ENCODE data around the gene ROBO2. TPM values are rescaled to one million over a fixed set of nuclear protein-coding genes. Genes with fewer than 3 reads are reported as not detected.

The ROBO2 gene
- total and polyA plus RNA-seq, 10 of the 15 experiments (the other 5 are each of a cell fraction or from before 2014, with no cell fraction given) = 0.22 to 2.5 (median 0.81) TPM

GRCh38 chr3:77191014-77191413 lies 151.1 kb downstream of the ROBO2 start:
- Histone ChIP-seq H3K9ac (ENCODE audit: control insufficient read depth, insufficient read depth, low read length) (no peak overlapping the region), H3K27ac (ENCODE audit: control insufficient read depth, insufficient read depth) (no peak overlapping the region), H3K4me1 (ENCODE audit: control insufficient read depth, insufficient read depth, low read length) (no peaks in the 10 kb centered on the region), H3K36me3 (ENCODE audit: control insufficient read depth in 2 of 2, insufficient read depth in 2 of 2, low read length in 1 of 2) (no peaks in the 10 kb centered on the region), H3K27me3 (replicated peaks in 1 of 2; ENCODE audit: control insufficient read depth in 2 of 2, insufficient read depth in 2 of 2, low read length in 1 of 2) (no peaks in the 10 kb centered on the region), H4K20me1 (ENCODE audit: control insufficient read depth, insufficient read depth) (no peaks in the 10 kb centered on the region), H2AFZ (ENCODE audit: control insufficient read depth, low read depth, low read length) (no peak overlapping the region), H3K4me2 (ENCODE audit: control insufficient read depth, insufficient read depth) (no peak overlapping the region), H3K9me3 (replicated peaks; ENCODE audit: control insufficient read depth, insufficient read depth, low read length) (no peaks in the 10 kb centered on the region), H3K79me2 (ENCODE audit: control insufficient read depth, insufficient read depth, low read length) (no peaks in the 10 kb centered on the region), H3K4me3 (no peak overlapping the region)
- intact Hi-C loops (cut with micrococcal nuclease; ENCODE audit: unreplicated experiment) = no loop called here
- RAD21 ChIA-PET (ENCODE audit: unreplicated experiment) = no interaction called here
- ATAC-seq = no peak
- POLR2A ChIA-PET = no interaction called here
- DNase-seq (ENCODE audit: low read depth, low spot score) = no peak
- TF ChIP-seq CBX5 (IDR thresholded peaks at IDR 0.05; ENCODE audit: low read depth) = no peak
- TF ChIP-seq SKIL (IDR thresholded peaks at IDR 0.05; ENCODE audit: low read depth, poor library complexity, severe bottlenecking) = no peak
- no peak for TF ChIP-seq ZNF622 (IDR thresholded peaks at IDR 0.05)
- TF ChIP-seq ZBTB4 (CRISPR knock-in tag; IDR thresholded peaks at IDR 0.05) = no peak
- TF ChIP-seq MXI1 (IDR thresholded peaks at IDR 0.05; ENCODE audit: low read depth, low read length) = no peak
- TF ChIP-seq SREBF2 (IDR thresholded peaks at IDR 0.05; ENCODE audit: low read length) = no peak
- no peak for TF ChIP-seq IKZF2 (IDR thresholded peaks at IDR 0.05)
- TF ChIP-seq MAX (IDR thresholded peaks at IDR 0.05; ENCODE audit: low read depth, low read length) = no peak
- in situ Hi-C loops (cut with MboI) = no loop called here
- no peak for FAIRE-seq
- 0% methylated on average over 4 of the region's 4 CpGs for WGBS (ENCODE audit: insufficient coverage, insufficient replicate concordance, low lambda C conversion rate, missing lambda C conversion rate)
- CTCF ChIA-PET = no interaction called here
- SMC1A ChIA-PET (ENCODE audit: uncharacterized antibody, unreplicated experiment) = no interaction called here
- BruUV-seq (replicated peaks) = no TSS peak

All from GM12878 (cell line).